HepG2 (cell line): Measurements from ENCODE around the gene KHK. TPM values are rescaled to one million over a fixed set of nuclear protein-coding genes. Genes with fewer than 3 reads are reported as not detected.

Experiments
- ASH2L ChIP-seq: fragments of 300-600, 200-600 bp; sonication (generic); IDR thresholded peaks from 2 replicates; pipeline ENCODE4 v1.7.0; 2017; ENCODE audit warnings: low read depth, mild to moderate bottlenecking, moderate library complexity, mixed read lengths, low read length; ENCODE audit not compliant: insufficient read length
- BCLAF1 ChIP-seq: fragments of 450-650 bp; IDR thresholded peaks from 2 replicates; pipeline ENCODE4 v1.6.1; 2017; ENCODE audit warnings: mild to moderate bottlenecking
- CREB3 ChIP-seq: sonication (generic); formaldehyde crosslinking; IDR thresholded peaks from 2 replicates; pipeline ENCODE4 v1.5.0; 2020; ENCODE audit warnings: missing genetic modification reagents
- KDM2A ChIP-seq: sonication (generic); formaldehyde crosslinking; IDR thresholded peaks from 2 replicates; pipeline ENCODE4 v1.4.0; 2020; ENCODE audit warnings: low read depth, missing genetic modification reagents, borderline replicate concordance
- KDM5A ChIP-seq: fragments of 200-600 bp; sonication (generic); IDR thresholded peaks from 2 replicates; pipeline ENCODE4 v1.7.0; 2018; ENCODE audit warnings: antibody characterized with exemption, mild to moderate bottlenecking, low read length, borderline replicate concordance
- MBNL3 ChIP-seq: fragments of 250-450 bp; sonication (Bioruptor Pico); conservative IDR thresholded peaks from 2 replicates; pipeline ENCODE4 v1.8.0; 2022; ENCODE audit warnings: mild to moderate bottlenecking, inconsistent platforms
- PAXIP1 ChIP-seq: sonication (generic); formaldehyde crosslinking; conservative IDR thresholded peaks from 2 replicates; pipeline ENCODE4 v1.4.0; 2020; ENCODE audit warnings: mild to moderate bottlenecking, missing genetic modification reagents, moderate library complexity
- PRDM10 ChIP-seq: sonication (generic); formaldehyde crosslinking; IDR thresholded peaks from 2 replicates; pipeline ENCODE4 v1.4.0; 2020; ENCODE audit warnings: low read depth, missing genetic modification reagents
- SMAD3 ChIP-seq: sonication (generic); formaldehyde crosslinking; IDR thresholded peaks from 2 replicates; pipeline ENCODE4 v1.4.0; 2020; ENCODE audit warnings: missing genetic modification reagents
- SSRP1 ChIP-seq: IDR thresholded peaks from 2 replicates; pipeline ENCODE4 v1.6.1; 2016; ENCODE audit warnings: control low read depth
- ZNF550 ChIP-seq: sonication (generic); formaldehyde crosslinking; IDR thresholded peaks from 2 replicates; pipeline ENCODE4 v1.4.0; 2020; ENCODE audit warnings: mild to moderate bottlenecking, missing genetic modification reagents, borderline replicate concordance
- ZNF616 ChIP-seq: sonication (generic); formaldehyde crosslinking; IDR thresholded peaks from 2 replicates; pipeline ENCODE4 v1.5.0; 2020; ENCODE audit warnings: low read depth, mild to moderate bottlenecking, missing genetic modification reagents
- ZSCAN25 ChIP-seq: sonication (generic); formaldehyde crosslinking; IDR thresholded peaks from 2 replicates; pipeline ENCODE4 v1.8.0; 2022; ENCODE audit warnings: mild to moderate bottlenecking, missing genetic modification reagents
- polyA plus RNA-seq, 8 experiments: library from polyadenylated mRNA; depleted of rRNA in 3 of 8; stranded (reverse) in 7 of 8; unstranded in 1 of 8; fragments of >200 nt; fragmentation: Illumina TruSeq in 4 of 8; extraction: Trizol in 4 of 8; gene quantifications; 2 replicates each; pipeline versions ENCODE4 v1.2.1 to v1.2.3, GENCODE V29; 2011 to 2016; ENCODE audit warnings: low read depth in 4 of 8, missing spikeins in 1 of 8, mixed read lengths in 1 of 8; ENCODE audit not compliant: insufficient read depth in 1 of 8
- total RNA-seq, 5 experiments: library from RNA; depleted of rRNA; stranded (reverse); fragments of >200 nt; fragmentation: Illumina TruSeq; extraction: Trizol; gene quantifications; 2 replicates each; pipeline ENCODE4 v1.2.3, GENCODE V29; 2016; ENCODE audit warnings: low read depth in 1 of 5

The KHK gene
- total and polyA plus RNA-seq, 2 of the 13 experiments (the other 11 are each of a cell fraction or from before 2014, with no cell fraction given) = 40.9 to 99.2 TPM

GRCh38 chr2:27078267-27079194 lies 8.0 kb upstream of the KHK start, which contains the start of gene EMILIN1 (continued):
- TF ChIP-seq BCLAF1 (no peak), ASH2L (no peak), SMAD3 (no peak), ZNF616 (CRISPR knock-in tag) (no peak), PAXIP1 (CRISPR knock-in tag) (no peak), SSRP1 (CRISPR knock-in tag) (no peak), MBNL3 (CRISPR knock-in tag) (no peak), KDM5A (no peak), KDM2A (CRISPR knock-in tag) (0 out of 2 replicates have a peak, but pooled peaks have one; percentile 28), PRDM10 (CRISPR knock-in tag) (no peak), CREB3 (CRISPR knock-in tag) (no peak), ZNF550 (no peak), ZSCAN25 (CRISPR knock-in tag) (peak; percentile 98)
